Measurements from ENCODE around the gene DNAH17. TPM values are rescaled to one million over a fixed set of nuclear protein-coding genes. Genes with fewer than 3 reads are reported as not detected.

Gene DNAH17
- total RNA-seq, 1 donor from 2014 or later = 0.54 TPM

GRCh38 chr17:78461799-78462053, 115.5 kb downstream of the DNAH17 start:
- Mint-ChIP-seq H3K9me3 (ENCODE audit: unreplicated experiment) (no peaks in the 10 kb centered on the region), H3K4me1 (ENCODE audit: unreplicated experiment) (no peaks in the 10 kb centered on the region), H3K27me3 (ENCODE audit: unreplicated experiment) (no peaks in the 10 kb centered on the region), H3K27ac (ENCODE audit: unreplicated experiment) (no peak overlapping the region), H3K4me3 (ENCODE audit: unreplicated experiment) (no peak overlapping the region), H3K36me3 (ENCODE audit: unreplicated experiment) (no peaks in the 10 kb centered on the region)
- no peak for DNase-seq (ENCODE audit: extremely low spot score, unreplicated experiment)
- no peak for TF ChIP-seq CTCF (IDR thresholded peaks at IDR 0.05)

DNA sequence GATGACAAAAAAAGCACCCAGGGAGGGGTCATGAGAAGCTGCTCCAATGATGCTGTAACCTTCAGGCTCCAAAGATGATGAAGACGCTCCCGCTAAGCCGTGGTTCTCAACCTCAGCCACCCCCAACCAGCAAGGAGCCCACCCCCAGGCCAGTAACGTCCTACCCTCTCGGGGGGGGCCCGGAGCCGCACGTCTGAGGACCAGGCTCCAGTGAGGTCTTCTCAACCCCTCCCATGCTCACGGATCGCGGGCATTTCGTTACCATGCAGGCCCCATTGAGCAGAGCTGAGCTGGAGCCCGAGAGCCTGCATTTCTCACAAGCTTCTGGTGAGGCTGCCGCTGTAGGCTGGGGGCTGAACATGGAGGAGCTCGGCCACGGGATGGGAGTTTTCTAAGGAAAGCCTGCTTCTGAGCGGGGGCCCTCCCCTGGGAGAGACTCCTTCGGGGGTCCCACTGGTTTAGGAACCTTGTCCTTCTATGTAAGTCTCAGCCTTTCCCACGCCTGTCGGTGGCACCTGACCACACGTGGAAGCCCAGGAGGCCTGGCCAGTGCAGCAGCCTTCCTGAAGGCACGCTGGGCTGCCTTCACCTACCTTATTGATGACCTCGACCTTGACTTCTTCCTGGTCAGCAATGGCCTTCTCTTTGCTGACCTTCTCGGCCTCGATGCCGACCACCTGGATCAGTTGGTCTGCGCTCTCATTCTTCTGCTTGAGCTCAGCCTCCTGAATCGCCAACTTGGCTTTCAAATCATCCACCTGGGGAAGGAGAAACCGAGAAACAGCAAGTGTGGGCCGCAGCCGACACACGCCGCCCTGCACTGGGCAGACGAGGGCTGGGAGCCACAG, 116.0 kb downstream of the DNAH17 start:
- H3K9me3 Mint-ChIP-seq (ENCODE audit: unreplicated experiment) = no peaks in the 10 kb centered on the region
- H3K4me3 Mint-ChIP-seq (ENCODE audit: unreplicated experiment) = no peak overlapping the region
- DNase-seq (ENCODE audit: extremely low spot score, unreplicated experiment) = no peak
- H3K36me3 Mint-ChIP-seq (ENCODE audit: unreplicated experiment) = no peaks in the 10 kb centered on the region
- H3K27me3 Mint-ChIP-seq (ENCODE audit: unreplicated experiment) = no peaks in the 10 kb centered on the region
- TF ChIP-seq CTCF (IDR thresholded peaks at IDR 0.05) = no peak
- no peak overlapping the region for H3K27ac Mint-ChIP-seq (ENCODE audit: unreplicated experiment)
- no peaks in the 10 kb centered on the region for H3K4me1 Mint-ChIP-seq (ENCODE audit: unreplicated experiment)

DNA sequence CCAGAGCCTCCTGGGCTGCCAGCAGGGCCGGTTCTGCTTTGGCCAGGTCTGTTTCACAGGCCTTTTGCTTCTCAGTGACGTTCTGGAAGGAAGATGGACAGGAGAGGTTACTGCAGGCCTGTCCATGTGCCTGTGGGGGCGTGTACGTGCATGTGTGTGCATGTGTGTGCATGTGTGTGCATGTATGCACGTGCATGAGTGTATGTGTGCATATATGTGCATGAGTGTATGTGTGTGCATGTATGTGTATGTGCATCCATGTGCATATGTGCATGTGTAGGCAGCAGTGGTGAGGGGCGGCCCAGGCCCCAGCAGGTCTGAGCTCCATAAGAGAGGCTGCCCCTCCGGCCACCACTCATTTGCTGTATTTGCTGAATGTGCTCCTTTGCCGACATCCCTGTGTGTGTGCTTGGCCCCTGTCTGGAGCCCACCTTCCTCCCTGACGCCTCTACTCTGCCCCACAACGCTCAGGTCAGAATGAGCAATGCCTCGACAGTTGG, 117.0 kb downstream of the DNAH17 start:
- Mint-ChIP-seq H3K27me3 (ENCODE audit: unreplicated experiment) (no peaks in the 10 kb centered on the region), H3K4me1 (ENCODE audit: unreplicated experiment) (no peaks in the 10 kb centered on the region), H3K36me3 (ENCODE audit: unreplicated experiment) (no peaks in the 10 kb centered on the region), H3K27ac (ENCODE audit: unreplicated experiment) (no peak overlapping the region), H3K4me3 (ENCODE audit: unreplicated experiment) (no peak overlapping the region), H3K9me3 (ENCODE audit: unreplicated experiment) (no peaks in the 10 kb centered on the region)
- no peak for TF ChIP-seq CTCF (IDR thresholded peaks at IDR 0.05)
- DNase-seq (ENCODE audit: extremely low spot score, unreplicated experiment) = no peak

DNA sequence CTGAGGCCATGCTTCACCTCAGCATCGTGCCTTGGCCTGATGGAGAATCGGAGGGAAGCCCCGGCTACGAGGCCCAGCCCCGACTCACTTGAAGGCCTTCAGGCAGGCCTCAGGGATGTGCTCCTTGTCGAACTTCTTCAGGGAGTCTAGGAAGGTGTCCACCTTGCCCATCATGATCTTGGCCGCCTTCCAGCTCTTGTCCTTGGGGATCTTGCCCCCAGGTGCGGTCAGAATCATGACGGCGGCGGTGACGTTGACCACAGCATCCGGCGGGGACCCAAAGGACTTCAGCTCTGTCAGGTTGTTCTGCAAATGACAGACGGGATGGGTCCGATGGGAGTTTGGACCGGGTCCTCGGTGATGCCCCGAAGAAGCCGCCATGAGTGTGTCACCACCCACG, 117.5 kb downstream of the DNAH17 start:
- no peaks in the 10 kb centered on the region for H3K36me3 Mint-ChIP-seq (ENCODE audit: unreplicated experiment)
- no peaks in the 10 kb centered on the region for H3K4me1 Mint-ChIP-seq (ENCODE audit: unreplicated experiment)
- H3K27ac Mint-ChIP-seq (ENCODE audit: unreplicated experiment) = no peak overlapping the region
- H3K9me3 Mint-ChIP-seq (ENCODE audit: unreplicated experiment) = no peaks in the 10 kb centered on the region
- DNase-seq (ENCODE audit: extremely low spot score, unreplicated experiment) = no peak
- H3K4me3 Mint-ChIP-seq (ENCODE audit: unreplicated experiment) = no peak overlapping the region
- H3K27me3 Mint-ChIP-seq (ENCODE audit: unreplicated experiment) = no peaks in the 10 kb centered on the region
- no peak for TF ChIP-seq CTCF (IDR thresholded peaks at IDR 0.05)

DNA sequence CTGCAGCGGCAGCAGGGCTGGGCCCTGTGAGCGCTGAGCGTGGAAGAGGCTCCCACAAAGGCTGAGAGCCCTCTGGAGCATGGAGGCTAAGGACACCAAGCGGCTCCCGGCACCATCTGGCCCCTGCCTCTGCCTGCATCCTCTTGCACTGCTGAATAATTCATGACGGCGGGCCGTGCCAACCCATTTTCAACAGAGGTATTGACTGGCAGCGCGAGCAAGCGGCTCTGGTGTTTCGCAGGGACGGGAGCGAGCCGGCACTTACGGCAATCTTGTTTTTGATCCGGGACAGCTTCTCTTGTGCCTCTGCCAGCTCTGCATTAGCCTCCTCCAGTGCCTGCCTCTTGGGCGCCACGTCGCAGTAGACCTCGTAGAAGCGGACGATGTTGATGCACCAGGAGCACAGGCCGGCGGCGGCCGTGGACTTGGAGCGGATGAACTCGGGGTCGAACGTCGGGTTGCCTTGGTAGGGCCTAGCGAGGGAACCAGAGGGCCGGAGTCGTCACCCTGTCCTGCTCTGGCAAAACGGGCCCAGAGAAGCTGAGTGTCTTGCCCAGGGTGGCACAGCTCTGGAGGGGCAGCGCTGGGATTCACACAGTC, 118.4 kb downstream of the DNAH17 start:
- no peak for DNase-seq (ENCODE audit: extremely low spot score, unreplicated experiment)
- H3K36me3 Mint-ChIP-seq (ENCODE audit: unreplicated experiment) = no peaks in the 10 kb centered on the region
- no peaks in the 10 kb centered on the region for H3K4me1 Mint-ChIP-seq (ENCODE audit: unreplicated experiment)
- no peaks in the 10 kb centered on the region for H3K9me3 Mint-ChIP-seq (ENCODE audit: unreplicated experiment)
- no peak overlapping the region for H3K4me3 Mint-ChIP-seq (ENCODE audit: unreplicated experiment)
- no peak for TF ChIP-seq CTCF (IDR thresholded peaks at IDR 0.05)
- no peak overlapping the region for H3K27ac Mint-ChIP-seq (ENCODE audit: unreplicated experiment)
- no peaks in the 10 kb centered on the region for H3K27me3 Mint-ChIP-seq (ENCODE audit: unreplicated experiment)

Measured in osteocyte (in vitro differentiated cells).